CD4-positive, alpha-beta T cell treated with Interleukin-17A for 1 hour (primary cell): ENCODE data around the gene DST.

ENCODE experiments used
- DNase-seq: peaks from one replicate; pipeline ENCODE4 v3.0.0-alpha.2; 2020

DST gene

DNA sequence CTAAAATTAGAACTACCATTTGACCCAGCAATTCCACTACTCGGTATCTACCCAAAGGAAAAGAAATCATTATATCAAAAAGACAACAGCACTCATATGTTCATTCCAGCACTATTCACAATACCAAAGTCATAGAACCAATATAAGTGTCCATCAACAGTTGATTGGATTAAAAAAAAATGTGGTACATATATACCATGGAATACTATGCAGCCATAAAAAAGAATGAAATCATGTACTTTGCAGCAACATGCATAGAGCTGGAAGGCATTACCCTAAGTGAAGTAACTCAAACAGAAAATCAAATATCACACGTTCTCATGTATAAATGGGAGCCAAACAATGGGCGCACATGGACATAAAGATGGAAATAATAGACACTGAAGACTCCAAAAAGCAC is 163.3 kb downstream of the DST start:
- no peak for DNase-seq

DNA sequence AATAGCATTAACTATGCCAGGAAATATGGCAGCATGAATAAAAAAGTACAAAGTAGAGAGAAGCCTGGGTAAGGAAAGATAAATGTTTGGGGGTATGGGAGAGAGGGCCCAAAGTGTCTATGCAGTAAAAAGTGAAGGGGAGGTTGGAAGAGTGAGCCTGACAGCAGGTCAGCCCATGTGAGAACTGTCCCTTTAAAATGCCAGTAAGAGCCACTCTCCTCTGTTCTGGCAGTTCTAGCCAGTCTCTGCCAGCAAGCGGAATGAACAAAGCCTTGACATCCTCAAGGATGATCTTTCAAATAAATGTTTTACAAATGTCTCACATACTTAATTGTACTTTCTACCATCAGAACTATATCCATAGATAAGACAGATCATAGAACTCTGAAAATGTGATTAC is 164.5 kb downstream of the DST start:
- no peak for DNase-seq

DNA sequence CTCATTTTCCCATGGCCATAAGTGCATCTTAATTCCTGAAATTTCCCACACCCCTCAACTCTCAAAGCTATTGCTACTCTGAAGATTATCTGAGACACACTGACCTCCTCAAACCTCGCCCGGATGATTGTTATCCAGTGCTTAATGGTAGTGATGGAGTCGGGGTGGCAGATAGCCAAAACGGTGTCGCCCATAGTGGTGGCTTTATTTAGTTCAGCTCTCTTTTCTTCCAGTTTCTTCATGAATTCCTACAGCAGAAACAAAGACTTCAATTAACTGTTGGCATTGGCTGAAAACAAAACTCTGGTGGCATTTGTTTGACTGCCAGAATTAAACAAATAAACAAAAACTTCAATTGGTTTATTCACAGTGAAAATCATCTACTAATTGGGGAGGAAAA is 165.4 kb downstream of the DST start:
- no peak for DNase-seq

DNA sequence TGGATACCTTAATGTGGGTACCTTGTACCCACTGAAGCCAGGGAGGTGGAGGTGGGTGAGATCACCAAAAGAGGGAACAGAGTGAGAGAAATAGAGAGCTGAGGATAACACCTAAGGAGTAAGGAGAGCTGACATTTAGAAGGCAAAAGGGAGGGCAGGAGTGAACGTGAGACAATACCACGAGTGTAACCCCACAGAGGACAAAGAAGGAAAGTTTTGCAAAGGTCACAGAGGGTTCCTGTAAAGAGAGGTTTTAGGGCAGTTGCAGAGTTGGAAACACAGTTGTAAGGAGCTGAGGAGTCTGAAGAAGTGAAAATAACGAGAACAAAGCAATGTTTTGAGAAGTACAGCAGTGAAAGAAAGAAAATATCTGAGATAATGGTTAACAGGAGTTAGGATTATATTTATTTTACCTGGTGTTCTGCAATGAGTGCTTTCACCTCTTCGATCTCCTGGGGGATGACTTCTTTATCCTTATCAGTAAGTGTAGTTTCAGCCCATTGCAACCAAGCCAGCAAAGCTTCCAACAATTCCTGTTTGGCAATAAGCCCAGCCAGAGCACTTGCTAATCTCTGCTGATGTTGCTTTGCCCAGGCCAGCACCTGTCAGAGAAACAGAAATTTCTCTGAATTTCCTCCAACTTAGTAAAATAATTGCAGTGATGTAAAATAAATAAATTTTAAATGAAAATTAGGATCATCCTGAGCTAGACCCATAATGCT is 166.8 kb downstream of the DST start:
- no peak for DNase-seq

DNA sequence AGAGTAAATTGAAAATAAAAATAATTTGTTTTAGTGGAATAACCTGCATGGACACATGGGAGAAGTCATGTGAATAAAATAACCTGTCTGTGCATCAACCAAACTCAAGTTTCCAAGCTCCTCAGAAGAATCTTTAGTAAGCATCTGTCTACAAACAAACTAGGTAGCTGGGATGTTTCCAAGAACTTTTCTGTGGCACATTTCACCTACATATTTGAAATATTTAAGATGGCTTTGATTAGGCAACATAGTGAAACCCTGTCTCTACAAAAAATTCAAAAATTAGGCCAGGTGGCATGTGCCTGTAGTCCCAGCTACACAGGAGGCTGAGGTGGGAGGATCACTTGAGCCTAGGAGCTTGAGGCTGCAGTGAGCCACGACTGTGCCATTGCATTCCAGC is 168.2 kb downstream of the DST start:
- DNase-seq: no peak

DNA sequence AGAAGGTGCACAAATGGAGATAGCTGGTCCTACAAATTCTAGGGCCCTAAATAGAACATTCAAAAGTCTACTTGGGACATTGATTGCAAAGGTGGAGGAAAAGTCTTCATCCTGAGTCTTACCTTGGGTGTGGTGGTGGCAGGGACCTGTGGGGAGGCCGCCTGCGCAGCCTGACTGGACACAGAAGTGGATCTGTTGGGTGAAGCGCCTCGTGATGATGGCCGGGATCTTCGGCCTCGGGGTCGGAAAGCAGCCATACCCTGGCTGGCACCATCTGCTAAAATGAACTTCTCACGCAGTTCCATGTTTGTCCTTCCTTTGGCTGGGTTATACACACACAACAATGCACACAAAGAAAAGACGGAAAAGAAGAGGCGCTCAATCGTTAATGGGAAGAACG is 179.2 kb downstream of the DST start:
- DNase-seq: no peak

DNA sequence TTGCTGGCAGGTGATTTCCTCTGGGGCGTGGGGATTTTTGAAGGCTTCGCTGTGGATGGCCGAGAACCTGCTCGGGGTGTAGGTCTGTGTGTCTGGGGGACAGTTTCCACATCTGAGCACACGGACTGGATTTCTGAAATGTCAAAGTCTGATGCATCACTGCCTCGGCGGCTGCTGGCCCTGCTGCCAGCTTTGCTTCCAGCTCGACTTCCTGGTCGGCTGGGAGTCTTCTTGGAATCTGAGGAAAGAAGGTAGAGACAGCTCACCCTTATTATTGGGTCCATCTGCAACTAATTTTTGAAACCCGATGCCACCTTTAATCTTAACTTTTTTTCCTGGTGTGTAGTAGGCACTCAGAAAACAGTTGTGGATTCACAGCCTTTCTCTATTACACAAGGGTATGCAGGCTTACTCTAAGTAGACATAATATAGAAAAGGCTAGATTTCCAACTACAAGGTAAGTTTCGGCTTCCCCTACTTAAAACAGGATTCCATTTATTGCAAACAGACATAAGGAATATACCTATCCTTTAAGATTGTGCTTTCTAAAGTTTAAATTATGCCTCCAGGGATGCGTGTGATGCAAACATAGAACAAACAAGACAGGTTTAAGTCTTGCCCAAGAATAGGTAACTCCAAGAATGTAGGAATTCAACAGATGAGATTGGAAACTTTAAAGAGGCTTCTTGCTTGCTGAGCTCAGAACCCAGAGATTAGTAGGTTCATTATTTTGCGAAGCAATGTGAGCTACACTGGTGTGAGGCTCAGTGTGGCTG is 183.5 kb downstream of the DST start:
- no peak for DNase-seq

DNA sequence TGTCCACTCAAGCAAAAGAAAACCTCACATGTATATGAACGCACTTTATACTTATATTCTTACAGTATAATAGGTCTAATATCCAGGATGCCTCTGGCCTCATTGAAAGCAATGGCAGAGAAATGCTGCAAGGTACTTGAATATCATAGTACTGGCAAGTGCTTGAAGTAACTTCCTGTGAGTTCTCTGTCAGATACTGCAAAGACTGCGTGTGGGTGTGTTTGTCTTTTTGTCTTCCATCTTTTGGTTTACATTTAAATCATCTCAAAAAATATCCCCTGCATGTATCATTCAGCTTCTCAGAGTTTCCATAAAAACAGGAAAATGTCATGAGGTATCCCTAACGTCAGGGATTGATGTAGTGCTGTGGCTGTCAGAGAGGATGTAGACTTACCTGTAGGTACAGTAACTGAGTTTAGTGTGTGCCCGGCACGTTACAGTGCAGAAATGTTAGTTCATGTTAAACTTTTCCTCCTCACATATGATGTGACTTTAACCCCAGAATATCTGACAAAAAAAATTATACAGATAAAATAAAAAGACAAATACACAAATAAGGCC is 184.3 kb downstream of the DST start:
- no peak for DNase-seq

DNA sequence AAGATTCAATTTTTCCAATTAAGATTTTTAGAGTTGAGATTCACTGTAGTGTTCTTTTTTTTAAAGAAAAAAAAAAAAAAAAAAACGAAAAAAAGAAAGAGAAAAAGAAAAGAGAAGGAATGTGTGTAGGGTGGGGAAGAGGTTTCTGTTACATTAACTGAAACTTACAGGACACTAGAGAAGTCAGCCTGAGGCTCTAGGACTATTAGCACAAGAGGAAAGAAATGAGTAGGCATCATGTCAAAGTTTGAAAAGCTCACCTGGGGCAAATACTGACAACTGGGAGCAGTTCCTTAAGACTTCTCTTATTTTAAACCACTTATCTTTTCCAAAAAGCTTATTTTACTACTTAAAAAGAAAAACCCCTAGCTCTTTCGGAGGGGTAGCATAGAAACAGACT is 185.9 kb downstream of the DST start:
- DNase-seq: no peak

DNA sequence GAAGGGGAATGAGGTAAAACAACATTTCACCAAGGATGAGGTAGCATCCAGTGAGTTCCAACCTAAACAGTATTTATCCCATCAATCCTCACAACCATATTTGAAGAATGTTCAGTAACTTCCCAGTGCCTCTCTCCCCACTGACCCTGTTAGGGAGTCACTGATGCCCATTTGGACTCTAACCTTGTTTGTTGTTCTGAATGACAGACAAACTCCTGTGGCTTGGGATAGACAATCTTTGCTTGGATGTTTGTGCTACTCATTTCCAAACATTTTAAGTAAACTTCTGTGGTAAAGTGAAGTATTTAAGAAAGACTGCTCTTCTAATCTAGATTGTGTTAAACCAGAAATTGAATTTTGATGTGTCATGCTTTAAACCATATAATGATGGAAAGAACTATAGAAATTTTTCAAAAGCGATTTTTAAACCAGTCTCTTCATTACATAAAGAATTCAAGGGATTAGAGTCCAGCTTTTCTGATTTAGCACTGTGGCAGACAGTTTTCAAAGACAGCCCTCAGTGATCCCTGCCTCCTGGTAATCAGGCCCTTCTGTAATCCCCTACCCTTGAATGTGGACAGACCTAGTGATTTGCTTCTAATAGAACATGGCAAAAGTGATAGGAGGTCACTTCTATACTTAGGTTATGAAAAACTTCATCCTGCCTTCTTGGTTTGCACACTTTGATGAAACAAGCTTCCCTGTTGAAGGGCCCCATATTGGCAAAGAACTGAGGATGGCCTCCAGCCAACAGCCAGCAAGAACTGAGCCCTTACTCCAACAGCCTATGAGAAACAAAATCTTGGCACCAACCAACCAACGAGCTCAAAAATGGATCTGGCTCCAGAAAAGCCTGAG is 191.6 kb downstream of the DST start:
- DNase-seq: no peak

DNA sequence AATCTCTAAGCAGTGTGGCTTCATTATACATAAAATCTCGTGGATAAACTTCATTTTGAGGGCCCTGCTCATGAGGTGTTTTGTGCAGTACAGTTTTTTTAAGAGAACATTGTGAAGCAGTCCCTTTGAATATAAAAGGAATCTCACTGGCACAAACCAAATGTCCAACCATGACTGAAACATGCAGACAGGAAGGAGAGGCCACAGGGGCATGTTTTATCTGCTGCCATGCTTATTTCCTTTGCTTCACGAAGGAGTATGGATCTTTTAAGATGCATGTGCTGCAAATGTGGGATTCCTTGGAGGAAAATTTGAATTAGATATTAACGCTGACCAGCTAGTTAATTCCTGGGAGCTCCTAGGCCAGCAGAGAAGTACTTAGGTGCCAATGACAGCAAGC is 192.3 kb downstream of the DST start:
- no peak for DNase-seq

DNA sequence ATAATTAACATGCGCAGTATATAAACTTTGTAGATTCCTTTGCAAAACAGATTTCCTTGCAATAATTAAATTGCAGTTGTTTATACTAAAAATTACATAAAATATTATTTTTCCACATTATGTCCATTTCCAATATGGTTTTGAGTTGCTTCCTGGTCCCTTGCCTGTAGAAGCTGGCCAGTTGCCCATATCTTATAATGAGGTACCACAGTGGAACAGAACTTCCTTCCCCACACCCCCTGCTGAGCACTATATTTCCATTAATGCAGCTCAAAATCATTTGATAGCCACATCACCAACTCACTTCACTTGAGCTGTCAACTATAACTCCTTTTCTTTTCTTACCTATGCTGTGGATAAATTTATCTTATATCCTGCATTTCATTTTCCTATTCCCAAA is 194.6 kb downstream of the DST start:
- DNase-seq: no peak

DNA sequence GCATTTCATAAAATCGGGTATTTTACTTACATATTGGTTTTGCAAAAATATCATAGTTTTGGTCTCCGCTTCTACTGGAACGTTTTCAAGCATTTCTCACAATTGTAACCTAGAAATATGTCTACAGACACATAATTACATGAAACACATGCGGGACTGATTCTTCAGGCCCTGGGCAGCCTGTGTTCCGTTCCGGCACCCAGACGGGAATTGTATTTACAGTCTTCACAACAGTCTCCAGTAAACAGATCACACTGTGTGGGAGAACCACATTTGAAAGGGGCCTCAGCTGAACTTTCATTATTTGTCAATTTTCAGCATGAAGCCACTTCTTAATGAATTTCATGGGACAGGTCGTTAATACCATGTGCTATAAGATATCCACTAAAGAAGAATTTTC is 196.9 kb downstream of the DST start:
- no peak for DNase-seq

DNA sequence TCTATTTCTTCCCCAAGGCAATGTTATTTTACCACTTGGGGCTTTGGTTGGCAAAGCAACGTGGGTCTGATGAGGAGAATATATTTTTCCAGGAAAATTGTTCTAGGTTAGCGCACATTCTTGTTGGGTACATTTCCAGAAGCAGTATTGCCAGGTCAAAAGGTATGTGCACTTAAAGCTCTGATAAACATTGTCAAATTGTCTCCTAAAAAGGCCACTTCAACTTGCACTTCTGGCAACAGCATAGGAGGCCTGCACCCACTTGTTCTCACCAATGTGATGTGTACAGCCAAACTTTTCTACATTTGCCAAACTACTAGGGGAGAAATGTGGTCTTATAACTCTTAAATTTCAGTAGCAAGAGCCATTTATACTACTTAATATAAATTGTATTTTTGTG is 197.8 kb downstream of the DST start:
- no peak for DNase-seq

DNA sequence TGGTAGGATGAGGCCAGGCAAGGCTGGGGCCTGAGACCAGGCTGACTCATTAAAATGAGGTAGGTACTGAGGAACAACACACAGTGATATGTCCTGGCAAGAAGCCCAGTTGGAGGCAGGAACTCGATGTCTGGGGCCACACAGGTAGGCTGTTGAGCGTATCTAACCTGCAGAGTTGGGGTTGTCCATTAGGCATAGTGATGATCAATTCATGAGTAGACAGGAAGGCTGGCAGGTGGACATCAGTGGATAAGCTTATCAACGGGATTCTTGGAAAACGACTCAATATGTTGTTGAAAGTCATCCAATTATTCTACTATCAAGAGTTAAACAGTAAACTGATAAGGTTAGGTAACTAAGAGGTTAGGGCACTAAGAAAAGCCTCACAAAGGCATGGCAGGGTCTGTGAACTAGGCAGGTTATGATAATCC is 202.1 kb downstream of the DST start:
- DNase-seq: no peak

DNA sequence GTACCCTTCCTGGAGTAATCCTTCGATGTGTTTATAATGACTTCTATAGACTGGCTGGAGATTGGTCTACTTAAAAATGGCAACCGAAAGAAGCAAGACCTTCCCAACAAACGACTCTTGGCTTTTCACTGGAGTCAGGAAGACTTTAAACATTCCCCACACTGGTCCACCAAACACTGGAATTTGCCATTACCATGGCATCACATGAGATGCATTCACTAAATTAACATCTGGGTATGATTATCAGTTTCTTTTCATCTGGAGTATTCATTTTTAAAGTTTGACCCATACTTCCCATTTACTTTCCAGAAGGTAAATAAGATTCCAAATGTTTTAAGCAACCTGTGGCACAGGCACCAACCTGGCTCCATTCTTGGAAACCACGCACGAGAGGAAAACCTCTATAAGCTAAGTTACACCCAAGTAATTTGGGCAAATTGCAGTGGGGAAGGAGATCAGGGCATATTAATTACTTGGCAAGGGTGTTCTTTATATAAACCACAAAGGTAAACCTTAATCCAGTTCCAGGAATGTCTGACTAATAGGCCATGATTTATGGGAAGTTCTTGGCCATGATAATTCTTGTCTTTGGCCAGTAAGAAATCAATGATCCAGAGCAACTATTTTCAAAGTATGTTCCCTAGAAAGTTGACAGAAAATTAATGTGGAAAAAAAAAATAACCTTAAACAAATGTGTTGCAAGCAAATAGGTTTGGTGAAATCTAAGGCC is 205.4 kb downstream of the DST start:
- no peak for DNase-seq

DNA sequence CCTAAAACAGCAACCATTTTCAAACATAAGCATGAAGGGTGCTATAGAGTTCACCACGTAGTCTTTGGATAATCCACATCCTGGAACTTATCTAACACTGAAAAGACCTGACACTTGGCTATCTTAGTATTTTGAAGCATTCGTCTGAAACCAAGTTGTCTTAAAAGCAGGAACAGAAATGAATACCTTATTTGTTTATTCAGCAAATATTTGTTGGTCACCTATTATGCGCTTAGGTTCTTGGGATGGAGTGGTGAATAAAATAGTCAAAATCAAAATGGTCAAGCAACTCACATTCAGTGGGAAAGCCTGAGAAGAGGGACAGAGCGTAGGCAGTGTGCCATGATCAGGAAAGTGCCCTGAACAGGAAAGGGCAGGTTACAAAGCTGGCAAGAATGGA is 206.9 kb downstream of the DST start:
- DNase-seq: no peak

DNA sequence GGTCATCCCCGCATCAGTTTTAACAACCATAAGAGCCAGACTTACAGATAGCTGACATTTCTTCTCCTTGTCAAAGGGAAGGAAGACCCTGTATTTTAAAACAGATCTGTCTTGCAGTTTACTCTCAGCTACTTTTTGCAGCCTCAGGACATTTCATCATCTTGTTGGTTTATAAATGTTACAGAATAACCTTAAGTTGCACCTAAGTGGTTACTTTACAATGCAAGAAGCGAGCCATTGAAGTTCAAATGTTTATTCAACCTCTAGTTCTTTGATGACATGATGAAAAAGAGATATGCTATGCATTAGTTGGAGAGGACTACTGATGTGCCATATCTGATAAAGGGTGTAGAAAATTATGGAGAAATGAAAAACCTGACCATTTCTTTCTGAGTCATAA is 207.4 kb downstream of the DST start:
- DNase-seq: no peak

DNA sequence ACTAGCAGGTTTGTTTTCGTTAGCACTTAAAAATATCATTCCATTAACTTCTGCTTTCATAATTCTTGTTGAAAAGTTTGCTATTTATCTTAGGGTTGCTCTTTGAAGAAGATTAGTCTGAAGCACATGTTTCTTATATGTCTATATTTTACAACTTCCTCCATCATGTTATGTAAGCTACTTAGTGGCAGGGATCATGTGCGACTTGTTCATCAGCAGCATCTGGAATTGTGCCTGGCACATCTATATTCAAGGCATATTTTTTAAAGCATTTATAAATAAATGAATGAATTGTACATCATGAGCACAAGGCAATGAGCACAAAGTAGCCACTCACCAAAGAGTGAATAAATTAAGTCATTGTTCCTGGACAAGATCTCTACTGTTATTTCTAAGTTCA is 208.1 kb downstream of the DST start:
- no peak for DNase-seq

DNA sequence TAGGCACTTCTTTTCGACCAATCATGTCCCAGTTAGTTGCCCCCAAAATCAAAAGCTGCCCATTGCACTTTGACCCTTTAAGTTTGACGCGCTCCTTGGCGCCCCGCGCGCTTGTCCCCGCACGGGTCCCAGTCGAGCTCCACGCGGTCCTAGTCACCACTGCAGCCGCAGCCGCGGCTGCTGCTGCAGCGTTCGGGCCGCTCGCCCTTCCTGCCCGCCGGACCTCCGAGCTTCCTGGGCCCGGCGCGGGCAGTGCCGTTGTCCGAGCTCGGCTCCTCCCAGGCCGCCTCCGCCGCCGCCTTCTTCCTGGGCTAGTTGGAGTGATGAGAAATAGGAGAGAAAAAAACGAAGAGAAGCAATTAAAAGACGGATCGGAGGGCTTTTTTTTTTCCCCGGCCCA is 209.6 kb downstream of the DST start:
- no peak for DNase-seq

DNA sequence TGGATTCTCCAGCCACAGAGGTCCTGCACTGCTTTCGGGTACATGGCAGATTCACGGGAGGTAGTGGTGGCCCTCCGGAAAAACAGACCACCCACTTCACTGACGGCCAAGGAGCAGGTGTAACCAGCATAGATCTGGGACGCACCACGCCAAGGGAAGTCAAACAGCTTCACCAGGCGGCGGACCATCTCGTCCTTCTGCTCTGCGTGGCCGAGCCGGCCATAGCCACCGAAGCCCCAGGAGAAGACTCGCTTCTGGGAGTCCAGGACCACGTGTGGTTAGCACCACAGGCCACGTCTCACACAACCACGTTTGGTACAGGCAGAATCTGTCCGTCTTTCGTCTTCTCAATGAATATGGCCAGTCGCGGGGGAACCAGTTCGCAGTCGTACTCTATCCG is 210.5 kb downstream of the DST start:
- no peak for DNase-seq
